Smooth muscle cell (in vitro differentiated cells): ENCODE results near the gene LRMDA. TPM values are rescaled to one million over a fixed set of nuclear protein-coding genes. Genes with fewer than 3 reads are reported as not detected.

ENCODE experiments used
- DNase-seq: peaks from one replicate; lab custom pipeline; 2025; ENCODE audit not compliant: unreplicated experiment; lab: John Stamatoyannopoulos, UW
- H2AFZ ChIP-seq: fragments of 200-600 bp; sonication (generic); 2 replicates; pipeline ENCODE4 v1.6.0; 2016; ENCODE audit warnings: antibody characterized with exemption, low read depth, mild to moderate bottlenecking
- H3F3A ChIP-seq: fragments of 200-600 bp; sonication (generic); 2 replicates; pipeline ENCODE4 v1.6.0; 2017; ENCODE audit warnings: antibody characterized with exemption, low read depth
- H3K27ac ChIP-seq: fragments of 200-600 bp; sonication (generic); 2 replicates; pipeline ENCODE4 v1.5.1; 2016; ENCODE audit warnings: low read depth, mild to moderate bottlenecking
- H3K27me3 ChIP-seq: fragments of 200-600 bp; sonication (generic); 2 replicates; pipeline ENCODE4 v1.6.1; 2016; ENCODE audit warnings: low read depth, mild to moderate bottlenecking
- H3K36me3 ChIP-seq: fragments of 200-600 bp; sonication (generic); 2 replicates; pipeline ENCODE4 v1.5.1; 2016; ENCODE audit warnings: low read depth
- H3K4me1 ChIP-seq: fragments of 200-600 bp; sonication (generic); 2 replicates; pipeline ENCODE4 v1.5.1; 2016; ENCODE audit warnings: low read depth
- H3K4me2 ChIP-seq: fragments of 200-600 bp; sonication (generic); 2 replicates; pipeline ENCODE4 v1.6.0; 2016; ENCODE audit warnings: mild to moderate bottlenecking
- H3K4me3 ChIP-seq: fragments of 200-600 bp; sonication (generic); 2 replicates; pipeline ENCODE4 v1.5.1; 2016; ENCODE audit warnings: mild to moderate bottlenecking
- H3K79me2 ChIP-seq: fragments of 200-600 bp; sonication (generic); 2 replicates; pipeline ENCODE4 v1.6.0; 2016; ENCODE audit warnings: low read depth, mild to moderate bottlenecking
- H3K9ac ChIP-seq: fragments of 200-600 bp; sonication (generic); 2 replicates; pipeline ENCODE4 v1.6.0; 2016; ENCODE audit warnings: low read depth
- H3K9me3 ChIP-seq: fragments of 200-600 bp; sonication (generic); replicated peaks from 2 replicates; pipeline ENCODE4 v1.5.1; 2016; ENCODE audit warnings: low read depth
- H4K20me1 ChIP-seq: fragments of 200-600 bp; sonication (generic); 2 replicates; pipeline ENCODE4 v1.6.0; 2016; ENCODE audit warnings: low read depth
- CTCF ChIP-seq: fragments of 200-600 bp; sonication (generic); IDR thresholded peaks from 2 replicates; pipeline ENCODE4 v1.5.1; 2017; ENCODE audit warnings: borderline replicate concordance, mild to moderate bottlenecking, antibody characterized with exemption; ENCODE audit not compliant: insufficient read depth, poor library complexity, severe bottlenecking
- WGBS: methylation state at CpG from one replicate; pipeline ENCODE4 v1.1.7; 2016; ENCODE audit warnings: low lambda C conversion rate; 5-methylcytosine and 5-hydroxymethylcytosine counted together
- polyA plus RNA-seq: library from polyadenylated mRNA; unstranded; fragments of >200 nt; fragmentation: Nextera tagmentation; extraction: Ambion mirVana; gene quantifications from 2 replicates; pipeline ENCODE4 v1.2.1, GENCODE V29; 2016
- total RNA-seq: library from RNA; depleted of rRNA; stranded (reverse); fragments of >200 nt; gene quantifications from 2 replicates; pipeline ENCODE4 v1.2.3, GENCODE V29; 2014

Gene LRMDA
- total and polyA plus RNA-seq, 2 experiments from 2014 or later = 1.5 to 1.6 TPM

GRCh38 chr10:75466886-75467285, 35.5 kb downstream of the LRMDA start:
- Histone ChIP-seq H3K4me1 (peaks cover 13% of the 10 kb centered on the region), H3K4me3 (no peak overlapping the region), H4K20me1 (no peaks in the 10 kb centered on the region), H2AFZ (no peak overlapping the region), H3K27ac (no peak overlapping the region), H3F3A (peaks cover 8% of the 10 kb centered on the region), H3K9ac (no peak overlapping the region), H3K27me3 (no peaks in the 10 kb centered on the region), H3K4me2 (no peak overlapping the region), H3K9me3 (no peaks in the 10 kb centered on the region), H3K79me2 (no peaks in the 10 kb centered on the region), H3K36me3 (no peaks in the 10 kb centered on the region)
- no peak for TF ChIP-seq CTCF
- WGBS = 92% methylated on average over 6 of the region's 6 CpGs
- no peak for DNase-seq

GRCh38 chr10:75468612-75469005, 37.2 kb downstream of the LRMDA start:
- Histone ChIP-seq H3K27me3 (no peaks in the 10 kb centered on the region), H3K4me1 (peaks cover 13% of the 10 kb centered on the region), H4K20me1 (no peaks in the 10 kb centered on the region), H3K4me3 (no peak overlapping the region), H3K27ac (peak overlapping the region; percentile 20), H3K4me2 (peak overlapping the region; percentile 52), H2AFZ (no peak overlapping the region), H3K9me3 (no peaks in the 10 kb centered on the region), H3K9ac (no peak overlapping the region), H3F3A (peaks cover 8% of the 10 kb centered on the region), H3K36me3 (no peaks in the 10 kb centered on the region), H3K79me2 (no peaks in the 10 kb centered on the region)
- 74% methylated on average over 7 of the region's 7 CpGs for WGBS
- no peak for DNase-seq
- TF ChIP-seq CTCF = no peak

- Histone ChIP-seq H3F3A (peaks cover 7% of the 10 kb centered on the region), H3K79me2 (no peaks in the 10 kb centered on the region), H3K36me3 (no peaks in the 10 kb centered on the region), H4K20me1 (no peaks in the 10 kb centered on the region), H3K9ac (no peak overlapping the region), H3K4me1 (peaks cover 13% of the 10 kb centered on the region), H3K27me3 (no peaks in the 10 kb centered on the region), H3K9me3 (no peaks in the 10 kb centered on the region), H3K4me3 (no peak overlapping the region), H3K27ac (peak overlapping the region; percentile 20), H3K4me2 (peak overlapping the region; percentile 52), H2AFZ (no peak overlapping the region)
- DNase-seq = no peak
- 36% methylated on average over 3 of the region's 3 CpGs for WGBS
- TF ChIP-seq CTCF = no peak
Observed at GRCh38 chr10:75469006-75469616, 37.7 kb downstream of the LRMDA start.

GRCh38 chr10:75470901-75471300, 39.5 kb downstream of the LRMDA start:
- no peak overlapping the region for H3K4me2 ChIP-seq
- H3K9ac ChIP-seq = no peak overlapping the region
- no peak overlapping the region for H3K4me3 ChIP-seq
- no peaks in the 10 kb centered on the region for H3K4me1 ChIP-seq
- H3K9me3 ChIP-seq = no peaks in the 10 kb centered on the region
- no peaks in the 10 kb centered on the region for H4K20me1 ChIP-seq
- DNase-seq = no peak
- 55% methylated on average over 4 of the region's 4 CpGs for WGBS
- no peaks in the 10 kb centered on the region for H3K36me3 ChIP-seq
- no peak overlapping the region for H3K27ac ChIP-seq
- no peaks in the 10 kb centered on the region for H3F3A ChIP-seq
- no peak overlapping the region for H2AFZ ChIP-seq
- no peaks in the 10 kb centered on the region for H3K27me3 ChIP-seq
- no peak for TF ChIP-seq CTCF
- H3K79me2 ChIP-seq = no peaks in the 10 kb centered on the region
